ENCODE data around the gene LRRC59.

LRRC59 gene

DNA sequence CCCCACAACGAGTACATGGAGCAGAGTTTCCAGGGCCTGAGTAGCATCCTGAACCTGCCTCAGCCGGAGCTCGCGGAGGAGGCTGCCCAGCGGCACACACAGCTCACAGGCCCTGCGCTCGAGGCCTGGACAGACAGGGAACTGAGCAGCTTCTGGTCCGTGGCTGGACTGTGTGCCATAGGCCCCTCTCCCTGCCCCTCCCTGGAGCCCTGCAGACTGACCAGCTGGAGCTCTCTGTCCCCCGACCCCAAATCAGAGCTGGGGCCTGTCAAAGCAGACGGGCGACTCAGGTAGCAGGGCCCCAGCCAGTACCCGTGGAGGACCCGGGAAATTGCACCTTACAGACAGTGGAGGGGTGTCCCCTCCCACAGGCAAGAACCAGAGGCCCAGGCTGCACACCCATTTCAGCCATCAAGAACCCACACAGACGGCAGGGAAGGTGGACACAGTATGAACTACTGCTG, 37.3 kb downstream of the LRRC59 start:
- DNase-seq = no peak

DNA sequence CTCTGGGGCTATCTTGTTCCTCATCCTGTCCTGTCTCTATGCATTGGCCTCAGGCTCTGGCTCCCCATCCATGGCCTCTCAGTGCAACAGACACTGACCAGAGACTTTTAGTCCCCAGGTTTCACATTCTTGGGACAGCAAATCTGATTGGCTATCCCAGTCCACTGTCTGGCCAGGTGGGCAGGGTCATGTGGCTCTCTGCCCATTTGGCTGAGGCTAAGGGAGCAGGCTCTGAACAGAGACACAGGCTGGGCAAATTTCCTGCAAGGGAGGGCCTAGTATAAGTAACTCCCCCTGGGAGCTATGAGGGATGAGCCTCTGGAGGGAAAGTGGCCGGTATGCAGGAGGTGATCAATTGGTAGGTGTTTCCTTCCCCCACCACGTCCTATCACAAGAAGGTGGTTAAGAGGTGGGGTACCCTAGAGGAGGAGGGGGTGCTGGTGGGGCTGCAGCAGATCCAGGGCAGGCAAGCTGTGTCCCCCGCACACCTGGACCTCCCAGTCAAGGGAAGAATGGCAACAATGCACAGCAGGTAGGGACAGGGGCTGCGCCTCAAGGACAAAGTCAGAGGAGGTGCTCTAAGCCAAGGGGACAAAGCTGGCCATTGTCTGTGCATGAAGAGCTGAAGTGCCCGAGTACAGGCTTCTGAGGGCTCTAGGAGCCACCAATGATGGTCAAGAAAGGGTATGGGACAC, 38.2 kb downstream of the LRRC59 start:
- no peak for DNase-seq

DNA sequence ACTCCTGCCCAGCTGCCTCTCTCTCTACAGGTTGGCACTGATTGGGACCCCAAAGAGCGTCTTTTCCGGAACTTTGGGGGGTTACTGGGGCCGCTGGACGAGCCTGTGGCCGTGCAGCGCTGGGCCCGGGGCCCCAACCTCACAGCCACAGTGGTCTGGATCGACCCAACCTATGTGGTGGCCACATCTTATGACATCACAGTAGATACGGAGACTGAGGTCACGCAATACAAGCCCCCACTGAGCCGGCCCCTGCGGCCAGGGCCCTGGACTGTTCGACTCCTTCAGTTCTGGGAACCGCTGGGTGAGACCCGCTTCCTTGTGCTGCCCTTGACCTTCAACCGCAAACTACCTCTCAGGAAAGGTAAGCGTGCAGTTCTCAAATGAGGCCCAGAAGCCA, 39.1 kb downstream of the LRRC59 start:
- no peak for DNase-seq

DNA sequence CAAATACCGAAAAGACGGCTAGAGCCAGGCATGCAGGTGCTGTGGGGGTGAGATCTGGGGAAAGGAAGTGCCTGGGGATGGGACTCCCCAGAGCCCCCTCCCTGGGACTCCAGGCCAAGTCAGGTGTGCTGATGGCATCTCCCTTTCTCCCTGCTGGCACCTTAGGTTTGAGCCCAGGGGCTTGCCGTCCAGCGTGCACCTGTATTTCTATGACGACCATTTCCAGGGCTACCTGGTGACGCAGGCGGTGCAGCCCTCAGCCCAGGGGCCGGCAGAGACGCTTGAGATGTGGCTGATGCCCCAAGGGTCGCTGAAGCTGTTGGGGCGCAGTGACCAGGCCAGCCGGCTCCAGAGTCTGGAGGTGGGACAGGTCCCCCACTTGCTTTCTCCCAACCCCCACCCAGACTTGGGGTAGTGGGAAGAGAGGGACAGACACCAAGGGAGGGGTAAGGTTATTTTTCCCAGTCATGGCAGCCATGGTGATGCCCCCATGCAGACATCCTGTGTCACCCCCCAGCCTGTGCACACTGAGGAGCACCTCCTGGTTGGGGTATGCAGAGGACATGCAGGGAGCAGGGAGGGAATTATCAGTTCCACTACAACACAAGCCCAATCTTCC, 40.3 kb downstream of the LRRC59 start:
- DNase-seq = no peak

DNA sequence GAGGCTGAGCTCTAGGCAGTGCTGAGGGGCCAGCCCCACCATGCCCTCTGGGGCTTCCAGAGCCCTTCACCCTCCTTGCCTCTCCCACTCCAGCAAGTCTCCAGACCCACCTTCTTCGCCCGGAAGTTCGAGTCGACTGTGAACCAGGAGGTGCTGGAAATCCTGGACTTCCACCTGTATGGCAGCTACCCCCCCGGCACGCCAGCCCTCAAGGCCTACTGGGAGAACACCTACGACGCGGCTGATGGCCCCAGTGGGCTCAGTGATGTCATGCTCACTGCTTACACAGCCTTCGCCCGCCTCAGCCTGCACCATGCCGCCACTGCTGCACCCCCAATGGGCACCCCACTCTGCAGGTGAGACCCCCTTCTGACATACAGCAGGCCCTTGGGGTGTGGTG, 40.9 kb downstream of the LRRC59 start:
- DNase-seq = no peak

DNA sequence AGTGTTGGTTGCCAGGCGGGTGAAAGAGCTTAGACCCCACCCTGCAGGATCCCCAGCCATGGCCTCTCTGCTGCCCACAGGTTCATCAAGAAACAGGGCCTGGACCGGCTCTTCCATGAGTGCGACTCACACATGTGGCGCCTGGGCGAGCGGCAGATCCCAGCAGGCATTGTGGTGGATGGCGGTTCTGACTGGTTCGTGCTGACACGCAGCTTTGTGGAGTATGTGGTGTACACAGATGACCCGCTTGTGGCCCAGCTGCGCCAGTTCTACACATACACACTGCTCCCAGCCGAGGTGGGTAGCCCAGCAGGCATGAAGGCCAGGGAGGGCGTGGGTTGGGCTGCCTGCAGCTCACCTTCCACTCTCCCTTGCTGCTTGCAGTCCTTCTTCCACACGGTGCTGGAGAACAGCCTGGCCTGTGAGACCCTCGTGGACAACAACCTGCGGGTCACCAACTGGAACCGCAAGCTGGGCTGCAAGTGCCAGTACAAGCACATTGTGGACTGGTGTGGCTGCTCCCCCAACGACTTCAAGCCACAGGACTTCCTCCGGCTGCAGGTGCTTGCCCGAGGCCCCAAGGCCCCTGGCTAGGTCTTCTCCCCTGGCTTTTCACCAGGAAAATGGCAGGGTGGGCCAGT, 41.5 kb downstream of the LRRC59 start:
- DNase-seq = no peak

DNA sequence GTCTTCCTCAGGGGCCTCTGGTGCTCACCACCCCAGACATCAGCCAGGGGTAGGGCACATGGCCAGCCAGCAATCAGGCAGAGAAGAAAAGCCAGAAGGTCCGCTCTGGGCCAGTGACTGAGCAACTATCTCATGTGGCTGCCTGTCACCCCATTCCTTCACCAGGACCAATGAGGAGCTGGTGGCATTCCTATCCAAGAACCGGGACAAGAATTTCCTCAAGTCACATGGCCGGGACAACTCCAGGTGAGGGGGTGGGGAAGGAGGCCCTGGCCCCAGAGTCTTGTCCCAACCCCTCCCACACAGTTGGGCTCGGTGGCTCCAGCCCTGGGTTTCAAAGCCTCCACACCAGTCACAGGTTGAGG, 42.0 kb downstream of the LRRC59 start:
- DNase-seq = no peak

DNA sequence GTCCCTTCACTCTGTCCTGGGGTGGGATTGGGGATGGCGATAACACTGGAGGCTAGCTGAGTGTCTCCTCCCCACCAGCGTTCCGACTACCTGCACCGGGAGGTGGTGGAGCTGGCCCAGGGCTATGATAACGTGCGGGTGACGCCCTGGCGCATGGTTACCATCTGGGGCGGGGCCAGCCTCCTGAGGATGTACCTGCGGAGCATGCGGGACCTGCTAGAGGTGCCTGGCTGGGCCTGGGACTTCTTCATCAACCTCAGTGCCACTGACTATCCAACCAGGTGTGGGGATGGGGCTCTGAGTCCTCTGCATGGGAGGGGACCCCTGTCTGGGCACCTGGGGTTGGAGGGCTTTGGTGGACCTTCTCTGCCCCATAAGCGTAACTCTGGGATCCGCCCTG, 42.5 kb downstream of the LRRC59 start:
- DNase-seq = no peak

DNA sequence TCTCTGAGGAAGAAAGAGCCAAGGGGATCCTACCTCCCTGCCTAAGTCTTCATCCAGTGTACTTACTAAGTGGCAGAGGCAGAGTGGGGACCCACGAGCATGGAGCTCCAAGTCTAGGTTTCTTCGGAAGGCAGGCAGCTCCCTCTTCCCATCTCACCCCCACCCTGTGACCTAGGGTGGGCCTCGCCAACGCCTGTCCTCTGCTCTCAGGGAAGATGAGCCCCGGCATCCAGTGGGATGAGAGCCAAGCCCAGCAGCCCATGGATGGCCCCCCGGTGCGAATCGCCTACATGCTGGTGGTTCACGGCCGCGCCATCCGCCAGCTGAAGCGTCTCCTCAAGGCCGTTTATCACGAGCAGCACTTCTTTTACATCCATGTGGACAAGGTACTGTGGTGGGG, 43.1 kb downstream of the LRRC59 start:
- DNase-seq = no peak

DNA sequence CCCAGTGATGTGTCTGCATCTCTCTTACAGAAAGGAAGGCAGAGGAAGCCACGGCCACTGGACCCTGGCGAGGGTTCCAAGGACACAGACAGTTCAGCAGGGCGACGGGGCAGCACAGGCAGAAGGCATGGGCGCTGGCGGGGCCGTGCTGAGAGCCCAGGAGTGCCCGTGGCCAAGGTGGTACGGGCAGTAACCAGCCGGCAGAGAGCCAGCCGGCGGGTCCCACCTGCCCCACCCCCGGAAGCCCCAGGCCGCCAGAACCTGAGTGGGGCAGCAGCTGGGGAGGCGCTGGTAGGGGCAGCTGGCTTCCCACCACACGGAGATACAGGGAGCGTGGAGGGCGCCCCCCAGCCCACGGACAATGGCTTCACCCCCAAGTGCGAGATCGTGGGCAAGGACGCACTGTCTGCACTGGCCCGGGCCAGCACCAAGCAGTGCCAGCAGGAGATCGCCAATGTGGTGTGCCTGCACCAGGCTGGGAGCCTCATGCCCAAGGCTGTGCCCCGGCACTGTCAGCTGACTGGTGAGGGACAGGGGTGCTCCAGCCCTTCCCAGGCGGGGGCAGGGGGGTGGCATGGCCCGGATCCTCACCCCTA, 43.6 kb downstream of the LRRC59 start:
- no peak for DNase-seq

DNA sequence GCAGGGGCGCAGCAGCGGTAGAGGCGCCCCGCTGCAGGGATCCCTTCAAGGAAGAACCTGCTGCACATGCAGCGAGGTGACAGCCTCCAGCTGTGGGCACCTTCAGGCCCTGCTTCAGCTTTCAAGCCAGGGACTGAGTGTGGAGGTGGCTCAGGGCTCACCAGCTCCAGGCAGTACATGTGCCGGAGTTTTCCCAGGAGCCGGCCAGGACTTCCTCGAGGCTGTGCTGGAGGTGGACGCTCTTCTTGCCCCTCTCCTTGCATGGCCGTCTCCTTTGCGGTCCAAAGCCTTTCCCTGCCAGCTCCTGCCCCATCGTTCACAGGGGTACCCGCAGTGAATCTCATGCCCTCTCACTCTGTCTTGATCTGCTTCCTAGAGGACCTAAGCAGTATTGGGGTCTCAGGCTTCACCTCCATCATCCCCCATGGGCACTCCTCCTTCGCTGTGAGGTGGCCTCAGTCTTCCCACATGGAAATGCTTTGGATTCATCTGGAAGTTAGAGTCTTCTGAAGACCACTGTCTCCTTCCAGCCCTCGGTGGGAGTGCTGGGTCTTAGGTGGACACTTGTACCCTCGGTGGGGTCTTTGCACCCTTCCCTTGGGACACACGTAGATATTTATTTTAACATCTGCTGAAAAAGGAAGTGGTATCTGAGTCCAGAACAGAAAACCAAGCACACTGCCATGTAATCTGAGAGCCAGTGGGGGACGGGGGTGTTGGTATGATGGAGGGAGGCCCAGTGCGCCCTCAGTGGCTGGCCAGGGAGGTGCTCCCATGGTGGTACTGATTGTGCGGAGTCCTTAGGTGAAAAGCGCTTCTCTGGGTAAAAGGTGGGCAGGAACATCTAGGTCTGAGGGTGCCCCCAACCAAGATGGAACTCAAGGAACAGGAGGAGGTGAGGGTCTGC, 44.4 kb downstream of the LRRC59 start:
- DNase-seq = no peak

DNA sequence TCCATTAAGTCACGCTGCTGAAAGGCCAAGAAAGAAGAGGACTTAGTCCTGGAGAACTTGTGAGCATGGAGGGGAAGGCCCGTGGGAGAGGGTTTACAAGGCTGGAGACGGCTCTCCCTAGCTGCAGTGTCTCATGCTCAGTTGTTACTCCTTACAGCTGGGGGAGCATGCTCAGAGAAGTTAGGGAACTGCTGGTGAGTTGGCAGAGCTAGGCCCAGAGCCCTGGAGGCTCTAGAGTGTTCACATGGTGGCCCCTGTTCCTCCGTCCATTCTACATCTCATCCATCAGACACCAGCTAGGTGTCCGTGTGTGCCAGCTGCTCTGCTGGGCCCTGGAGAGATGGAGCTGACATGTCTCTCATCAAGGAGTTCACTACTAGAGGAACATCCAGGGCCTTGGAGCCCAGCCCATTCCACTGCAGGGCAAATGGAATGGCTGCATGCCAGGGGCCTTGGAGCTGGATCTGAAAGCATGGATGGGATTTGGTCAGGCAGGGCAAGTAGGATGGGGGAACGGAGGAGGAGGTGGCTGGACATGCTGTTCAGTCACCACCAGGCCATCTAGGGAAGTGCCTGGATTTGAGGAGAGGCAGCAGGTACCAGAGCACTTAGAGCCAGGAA, 45.1 kb downstream of the LRRC59 start:
- DNase-seq = no peak

DNA sequence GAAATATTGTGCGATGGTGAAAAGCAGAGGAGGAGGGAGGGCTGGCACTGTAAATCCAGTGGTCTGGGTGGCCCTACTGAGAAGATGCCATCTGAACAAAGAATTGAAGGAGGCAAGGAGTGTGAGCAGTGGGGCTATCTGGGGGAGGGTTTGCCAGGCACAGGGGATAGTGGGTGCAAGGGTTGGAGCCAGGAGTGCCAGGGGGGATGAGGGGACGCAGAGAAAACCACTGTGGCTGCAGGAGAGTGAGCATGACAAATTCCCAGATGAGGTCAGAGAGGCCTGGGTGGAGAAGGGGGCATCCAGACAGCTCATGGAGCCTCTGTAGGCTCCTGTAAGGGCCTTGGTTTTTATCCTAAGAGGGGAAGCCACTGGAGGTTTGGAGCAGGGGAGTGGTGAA, 46.6 kb downstream of the LRRC59 start:
- no peak for DNase-seq

DNA sequence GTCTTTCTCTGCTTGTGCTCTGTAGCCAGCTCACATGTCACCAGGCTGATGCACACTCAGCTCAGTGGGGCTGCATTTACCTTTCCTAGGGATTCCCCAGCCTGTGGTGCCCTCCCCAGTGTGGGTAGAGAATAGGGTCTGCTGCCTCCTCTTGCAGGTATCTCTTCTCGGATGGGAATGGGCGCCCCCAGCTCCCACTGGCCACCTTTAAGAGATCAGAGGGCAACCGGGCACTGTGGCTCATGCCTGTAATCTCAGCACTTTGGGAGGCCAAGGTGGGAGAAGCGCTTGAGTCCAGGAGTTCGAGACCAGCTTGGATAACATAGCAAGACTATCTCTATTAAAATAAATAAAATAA, 48.1 kb downstream of the LRRC59 start:
- no peak for DNase-seq

DNA sequence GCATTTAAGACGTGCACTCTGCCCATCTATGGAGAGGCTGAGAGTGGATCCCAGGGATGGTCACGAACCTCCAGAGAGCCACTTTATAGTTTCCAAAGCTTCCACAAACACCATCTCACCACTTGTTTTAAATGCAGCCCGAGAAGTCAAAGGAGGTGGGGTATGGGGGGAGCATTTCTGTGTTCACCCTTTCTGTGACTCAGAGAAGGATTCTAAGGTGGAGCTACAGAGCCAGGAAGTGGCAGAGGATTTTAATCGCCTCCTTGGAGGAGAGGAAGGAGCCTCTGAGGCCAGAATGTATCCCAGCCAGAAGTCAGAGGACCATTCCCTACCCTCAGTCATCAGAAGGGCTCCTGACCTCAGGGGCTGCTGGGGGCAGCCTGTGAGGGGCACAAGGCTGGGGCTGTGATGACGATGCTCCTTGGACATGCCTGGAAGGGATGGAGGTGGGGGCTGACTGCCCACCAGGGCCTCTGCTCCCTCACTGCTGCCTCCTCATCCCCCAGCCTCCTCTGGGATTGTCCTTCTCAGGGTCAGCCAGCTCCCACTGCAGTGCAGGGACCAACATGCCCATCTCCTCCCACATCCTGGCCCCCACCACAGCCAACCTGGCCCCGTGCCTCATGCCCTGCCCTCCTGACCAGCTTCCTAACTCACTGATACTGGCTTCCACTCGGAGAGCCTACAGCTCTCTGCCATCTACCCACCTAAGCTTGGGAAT, 48.6 kb downstream of the LRRC59 start:
- DNase-seq = no peak

DNA sequence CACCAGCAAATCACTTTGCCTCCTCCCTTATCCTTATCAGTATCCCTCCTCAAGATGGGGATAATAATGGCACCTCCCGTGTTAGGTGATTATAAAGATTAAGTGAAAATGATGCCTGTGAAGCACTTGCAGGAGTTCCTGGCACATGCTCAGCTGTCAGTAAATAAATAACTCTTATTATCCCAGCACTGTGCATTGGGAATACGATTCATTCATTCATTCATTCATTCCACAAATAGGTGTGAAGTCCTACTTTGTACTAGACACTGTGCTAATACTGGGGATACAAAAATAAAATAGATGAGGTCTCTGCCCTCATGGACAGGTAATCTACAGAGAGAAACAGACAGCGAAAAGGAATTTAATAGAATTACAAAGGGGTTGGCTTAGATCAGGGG, 49.4 kb downstream of the LRRC59 start:
- DNase-seq = no peak

DNA sequence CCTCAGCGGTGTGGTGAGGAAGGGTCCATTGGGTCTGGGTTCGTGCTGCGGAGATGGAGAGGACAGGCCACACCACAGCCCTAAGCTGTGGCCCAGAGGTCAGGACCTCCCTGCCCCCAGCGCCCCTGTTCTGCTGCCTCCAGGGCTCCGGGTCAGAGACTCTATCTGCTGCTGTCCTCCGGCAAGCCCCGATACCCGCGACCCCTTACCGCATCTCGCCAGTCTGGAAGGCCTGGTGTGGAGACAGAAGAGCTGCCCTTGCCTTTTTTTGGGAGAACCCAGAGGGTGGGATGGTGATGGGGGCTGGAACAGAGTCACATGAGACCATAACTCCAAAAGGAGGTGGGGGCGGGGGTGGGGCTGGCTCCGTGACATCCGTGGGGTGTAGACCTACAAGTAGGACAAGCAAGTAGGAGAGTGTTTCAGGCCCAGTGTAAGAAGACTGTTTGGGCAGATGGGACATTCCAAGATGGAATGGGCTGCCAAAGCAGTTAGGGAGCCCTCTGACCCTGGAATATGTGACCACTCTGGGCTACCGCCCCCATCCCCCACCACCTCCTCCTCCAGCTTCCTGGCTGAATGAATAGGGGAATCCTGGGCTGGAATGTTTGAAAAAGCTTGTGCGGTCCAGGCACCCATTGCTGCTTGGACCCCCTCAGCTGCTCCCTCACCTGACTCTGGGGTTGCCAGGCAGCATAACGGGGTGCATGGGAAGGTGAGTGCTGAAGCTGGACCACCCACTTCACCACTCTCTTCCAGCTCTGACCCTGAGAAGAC, 50.0 kb downstream of the LRRC59 start:
- no peak for DNase-seq

DNA sequence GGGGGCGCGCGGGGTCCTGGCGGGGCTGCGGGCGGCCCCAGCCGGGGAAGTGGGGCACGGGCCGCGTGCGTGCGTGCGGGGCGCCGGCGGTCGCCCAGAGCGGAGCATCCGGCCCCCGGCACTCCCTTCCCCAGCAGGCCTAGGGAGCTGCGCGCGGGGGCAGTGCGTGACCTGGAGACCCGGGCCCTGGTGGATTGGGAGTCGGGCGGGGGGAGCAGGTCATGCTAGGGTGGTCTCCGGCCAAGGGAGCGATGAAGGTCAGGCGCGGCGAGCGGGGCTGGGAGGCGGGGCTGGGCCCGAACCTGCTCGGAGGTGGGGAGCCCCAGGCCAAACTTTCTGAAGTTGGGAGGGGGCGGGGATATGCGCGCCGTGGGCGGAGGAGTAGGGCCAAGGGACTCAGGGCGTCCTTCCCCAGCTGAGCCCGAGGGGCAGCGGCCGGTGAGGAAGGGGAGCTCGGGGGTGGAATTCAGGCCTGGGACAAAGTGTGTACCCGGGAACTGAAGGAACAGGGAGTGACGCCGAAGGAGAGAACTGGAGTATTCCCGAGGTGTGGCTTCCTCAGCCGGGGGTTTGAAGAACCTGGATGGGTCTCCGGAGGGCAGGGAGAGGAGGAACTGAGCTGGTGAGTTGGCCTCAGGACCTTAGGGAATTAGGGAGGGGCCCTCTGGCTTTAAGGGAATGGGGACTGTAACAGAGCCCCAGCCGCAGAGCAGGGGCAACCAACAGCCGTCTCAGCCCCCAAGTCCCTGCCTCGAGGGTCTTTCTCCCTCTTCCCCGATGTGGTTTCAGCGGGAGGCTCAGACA, 50.8 kb downstream of the LRRC59 start:
- DNase-seq = peak; percentile 3

DNA sequence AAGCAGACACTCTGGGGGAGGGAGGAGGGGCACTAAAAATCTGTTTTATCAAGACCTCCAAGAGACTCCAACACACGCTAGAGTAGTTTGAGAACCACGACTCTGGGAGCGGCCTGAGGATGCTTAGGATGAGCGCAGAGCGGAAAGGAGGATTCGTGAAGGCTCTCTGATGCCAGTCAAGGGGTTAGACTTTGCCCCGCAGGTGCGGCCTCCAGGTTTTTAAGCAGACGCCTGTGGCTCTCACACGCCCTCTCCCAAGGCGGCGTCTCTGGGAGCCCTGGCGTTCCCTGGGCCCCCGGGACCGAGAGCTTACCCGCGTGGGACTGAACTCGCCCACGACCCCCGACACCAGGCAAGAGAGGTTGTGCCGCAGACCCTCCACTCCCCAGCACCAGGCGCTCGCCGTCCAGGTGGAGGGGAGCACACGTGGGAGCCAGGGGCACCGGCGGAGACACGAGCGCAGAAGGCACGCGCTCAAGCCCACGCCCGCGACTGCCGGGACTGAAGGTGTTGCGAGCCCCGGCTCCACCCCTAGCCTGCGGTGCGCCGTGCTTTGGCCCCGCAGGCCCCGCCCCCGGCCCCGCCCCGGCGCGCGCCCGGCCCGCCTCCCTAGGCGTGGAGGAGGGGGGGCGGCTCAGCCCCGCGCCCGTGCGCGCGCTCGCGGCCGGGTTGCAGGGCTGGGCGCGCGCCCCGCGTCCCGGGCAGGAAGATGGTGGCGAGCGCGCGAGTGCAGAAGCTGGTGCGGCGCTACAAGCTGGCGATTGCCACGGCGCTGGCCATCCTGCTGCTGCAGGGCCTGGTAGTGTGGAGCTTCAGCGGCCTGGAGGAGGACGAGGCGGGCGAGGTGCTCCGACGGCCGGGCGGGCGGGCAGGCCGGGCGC, 51.7 kb downstream of the LRRC59 start, which contains the start of gene XYLT2:
XYLT2 (plus strand) TSS at position 695 of the 881 bp plus-strand sequence; CDS start at position 710, 15 bp downstream.
- peak; percentile 82 for DNase-seq

Measured in NCI-H2107 (cell line).